Measurements from ENCODE around the gene ZNF730.
"Not testable (repeated sequence)": the region's sequence is repeated elsewhere in the genome, so short reads cannot be mapped to it uniquely, and the experiment has no call there.

ZNF730 gene

GRCh38 chr19:23116802-23117571 is at the start of gene ZNF730:
ZNF730 (plus strand) TSS chr19:23117025; CDS start chr19:23117174, 149 bp downstream.
- peak; percentile 28 for DNase-seq

- DNase-seq, result no peak
Measured at GRCh38 chr19:23070353-23071146, 46.3 kb upstream of the ZNF730 start.

GRCh38 chr19:23071147-23071511 is 45.7 kb upstream of the ZNF730 start:
- DNase-seq, result no peak

GRCh38 chr19:23075031-23075733 is 41.6 kb upstream of the ZNF730 start:
- no peak for DNase-seq

- not testable (repeated sequence) for DNase-seq
Measured at GRCh38 chr19:23077776-23078175, 39.0 kb upstream of the ZNF730 start.

- DNase-seq, result no peak
Measured at GRCh38 chr19:23093832-23094231, 23.0 kb upstream of the ZNF730 start.

- no peak for DNase-seq
Measured at GRCh38 chr19:23095418-23095817, 21.4 kb upstream of the ZNF730 start.

GRCh38 chr19:23098286-23098685 is 18.5 kb upstream of the ZNF730 start:
- no peak for DNase-seq

- no peak for DNase-seq
Measured at GRCh38 chr19:23098988-23099387, 17.8 kb upstream of the ZNF730 start.

- no peak for DNase-seq
Measured at GRCh38 chr19:23099966-23100365, 16.9 kb upstream of the ZNF730 start.

GRCh38 chr19:23101241-23101640 is 15.6 kb upstream of the ZNF730 start:
- DNase-seq, result no peak

GRCh38 chr19:23118400-23118799 is 1.6 kb downstream of the ZNF730 start:
- no peak for DNase-seq

- not testable (repeated sequence) for DNase-seq
Measured at GRCh38 chr19:23134211-23134610, 17.4 kb downstream of the ZNF730 start.

- no peak for DNase-seq
Measured at GRCh38 chr19:23145617-23146415, 29.0 kb downstream of the ZNF730 start.

- DNase-seq, result no peak
Measured at GRCh38 chr19:23160766-23161165, 43.9 kb downstream of the ZNF730 start.

- not testable (repeated sequence) for DNase-seq
Measured at GRCh38 chr19:23168286-23168685, 51.5 kb downstream of the ZNF730 start.

- DNase-seq, result no peak
Measured at GRCh38 chr19:23183251-23183650, 66.4 kb downstream of the ZNF730 start.

GRCh38 chr19:23190341-23190740 is 73.5 kb downstream of the ZNF730 start:
- DNase-seq, result no peak

All from activated naive CD4-positive, alpha-beta T cell treated with anti-CD3 and anti-CD28 coated beads, Interleukin-2, amount 50 U/mL, for 16 hours (primary cell).